A549 (cell line): ENCODE measurements around the gene RABAC1.

Experiments
- CEBPB ChIP-seq, 2 experiments: fragments of >200 bp in 1 of 2; sonication (Bioruptor Twin) in 1 of 2; formaldehyde crosslinking in 1 of 2; IDR thresholded peaks; 2 replicates each; pipeline ENCODE4 v1.6.1; 2012 to 2016
- CHD4 ChIP-seq: fragments of 200-600 bp; sonication (generic); IDR thresholded peaks from 2 replicates; pipeline ENCODE4 v1.6.1; 2016; ENCODE audit warnings: antibody characterized with exemption, mild to moderate bottlenecking, borderline replicate concordance
- CTCF ChIP-seq: fragments of >200 bp; sonication (Bioruptor Twin); formaldehyde crosslinking; IDR thresholded peaks from 3 replicates; pipeline ENCODE4 v1.5.1; 2016
- ELK1 ChIP-seq: fragments of 150-350 bp; IDR thresholded peaks from 2 replicates; pipeline ENCODE4 v1.6.1; 2014; ENCODE audit warnings: low read depth, mild to moderate bottlenecking, low read length
- ESRRA ChIP-seq: fragments of 150-350 bp; IDR thresholded peaks from 2 replicates; pipeline ENCODE4 v1.6.1; 2014; ENCODE audit warnings: mild to moderate bottlenecking, low read length, borderline replicate concordance
- NFE2L2 ChIP-seq: fragments of 150-350 bp; conservative IDR thresholded peaks from 2 replicates; pipeline ENCODE4 v1.6.1; 2014; ENCODE audit warnings: low read length
- POLR2A ChIP-seq: IDR thresholded peaks from 2 replicates; pipeline ENCODE4 v1.6.1; 2012; ENCODE audit warnings: mild to moderate bottlenecking, low read length
- POLR2AphosphoS2 ChIP-seq: conservative IDR thresholded peaks from 2 replicates; pipeline ENCODE4 v1.6.1; 2012; ENCODE audit warnings: low read length, improper control_type of control experiment, inconsistent platforms
- RAD21 ChIP-seq, 2 experiments: fragments of >200 bp in 1 of 2; sonication (Bioruptor Twin) in 1 of 2; formaldehyde crosslinking in 1 of 2; IDR thresholded peaks in 1 of 2; conservative IDR thresholded peaks in 1 of 2; 2 replicates in 1 of 2; 3 replicates in 1 of 2; pipeline ENCODE4 v1.6.1; 2012 to 2018; ENCODE audit warnings: inconsistent platforms in 1 of 2
- RCOR1 ChIP-seq: fragments of 150-350 bp; IDR thresholded peaks from 2 replicates; pipeline ENCODE4 v1.6.1; 2014; ENCODE audit warnings: antibody characterized with exemption, low read length, low read depth
- TP53 ChIP-seq: fragments of 250-450 bp; sonication (Bioruptor Pico); IDR thresholded peaks from 2 replicates; pipeline ENCODE4 v1.5.0; 2021; ENCODE audit warnings: mild to moderate bottlenecking, moderate library complexity
- ZC3H11A ChIP-seq: fragments of 450-650 bp; IDR thresholded peaks from 2 replicates; pipeline ENCODE4 v1.6.1; 2014; ENCODE audit warnings: antibody characterized with exemption, mild to moderate bottlenecking
- ZFP36 ChIP-seq: fragments of 450-650 bp; IDR thresholded peaks from 2 replicates; pipeline ENCODE4 v1.6.1; 2014; ENCODE audit warnings: borderline replicate concordance; ENCODE audit not compliant: partially characterized antibody

- no peak for TF ChIP-seq CEBPB (IDR thresholded peaks at IDR 0.05)
- no peak for TF ChIP-seq RCOR1
- no peak for TF ChIP-seq CTCF
- TF ChIP-seq POLR2A = no peak
- TF ChIP-seq ZC3H11A = no peak
- no peak for TF ChIP-seq ZFP36
- TF ChIP-seq NFE2L2 = no peak
- no peak for TF ChIP-seq CHD4
- TF ChIP-seq RAD21 (conservative IDR thresholded peaks at IDR 0.05 in 1 of 2, IDR thresholded peaks at IDR 0.05 in 1 of 2) = no peak
- no peak for TF ChIP-seq POLR2AphosphoS2
- no peak for TF ChIP-seq TP53 (CRISPR knock-in tag)
- no peak for TF ChIP-seq ELK1
- no peak for TF ChIP-seq ESRRA
Measured at GRCh38 chr19:41909706-41910105, 49.4 kb downstream of the RABAC1 start.
